Activated naive CD4-positive, alpha-beta T cell treated with anti-CD3 and anti-CD28 coated beads, Interleukin-2, amount 50 U/mL, for 72 hours (primary cell): ENCODE results near the gene RNF223. TPM values are rescaled to one million over a fixed set of nuclear protein-coding genes. Genes with fewer than 3 reads are reported as not detected.
"Not testable (repeated sequence)": the region's sequence is repeated elsewhere in the genome, so short reads cannot be mapped to it uniquely, and the experiment has no call there.

Experiments used
- ATAC-seq, 2 donors: fragments of 150-1000 bp; cut with Tn5 transposase; 2 replicates each; pipeline ENCODE4 v1.10.0; 2021; ENCODE audit warnings: mild to moderate bottlenecking in 2 of 2, moderate library complexity in 2 of 2
- DNase-seq, 2 donors: peaks; one replicate each; pipeline ENCODE4 v3.0.0; 2021 to 2022; ENCODE audit warnings: low spot score in 2 of 2
- H3K27ac Mint-ChIP-seq, 2 donors: one replicate each; pipeline ENCODE4 v1.8.0; 2022; ENCODE audit warnings: mild to moderate bottlenecking in 2 of 2, mixed read lengths in 2 of 2
- H3K36me3 Mint-ChIP-seq, 2 donors: one replicate each; pipeline ENCODE4 v1.8.0; 2022; ENCODE audit warnings: mixed read lengths in 2 of 2
- H3K9me3 Mint-ChIP-seq, 2 donors: one replicate each; pipeline ENCODE4 v1.8.0; 2022; ENCODE audit warnings: mixed read lengths in 2 of 2
- total RNA-seq, 2 donors: library from RNA; stranded (reverse); gene quantifications; one replicate each; pipeline ENCODE4 v1.2.3, GENCODE V29; 2022

The RNF223 gene
- total RNA-seq, 2 donors from 2014 or later = not detected

- no peaks in the 10 kb centered on the region for H3K36me3 Mint-ChIP-seq
- ATAC-seq (no peak), DNase-seq (no peak)
- no peaks in the 10 kb centered on the region for H3K9me3 Mint-ChIP-seq
- H3K27ac Mint-ChIP-seq = no peak overlapping the region
Measured at GRCh38 chr1:1037366-1038327, 36.5 kb downstream of the RNF223 start.

- Mint-ChIP-seq H3K9me3 (no peaks in the 10 kb centered on the region), H3K36me3 (no peaks in the 10 kb centered on the region), H3K27ac (no peak overlapping the region)
- DNase-seq (no peak), ATAC-seq (no peak)
Measured at GRCh38 chr1:1035291-1035943, 38.7 kb downstream of the RNF223 start.

- ATAC-seq = no peak
- Mint-ChIP-seq H3K36me3 (no peaks in the 10 kb centered on the region), H3K9me3 (no peaks in the 10 kb centered on the region), H3K27ac (no peak overlapping the region)
- no peak for DNase-seq
Measured at GRCh38 chr1:1034439-1034781, 39.7 kb downstream of the RNF223 start.

GRCh38 chr1:1033731-1034438, 40.2 kb downstream of the RNF223 start:
- Mint-ChIP-seq H3K9me3 (no peaks in the 10 kb centered on the region), H3K36me3 (no peaks in the 10 kb centered on the region), H3K27ac (no peak overlapping the region)
- ATAC-seq (peak; percentile 10 to 21), DNase-seq (no peak)

- no peaks in the 10 kb centered on the region for H3K36me3 Mint-ChIP-seq
- H3K27ac Mint-ChIP-seq = no peak overlapping the region
- DNase-seq (peak; percentile 95 to 99), ATAC-seq (peak; percentile 96)
- H3K9me3 Mint-ChIP-seq = no peaks in the 10 kb centered on the region
Measured at GRCh38 chr1:1033009-1033587, 41.0 kb downstream of the RNF223 start.

GRCh38 chr1:1032424-1032823, 41.7 kb downstream of the RNF223 start:
- Mint-ChIP-seq H3K27ac (peak overlapping the region; percentile 36 to 74), H3K9me3 (no peaks in the 10 kb centered on the region), H3K36me3 (no peaks in the 10 kb centered on the region)
- DNase-seq (no peak), ATAC-seq (no peak)

GRCh38 chr1:1031659-1032235, 42.4 kb downstream of the RNF223 start:
- Mint-ChIP-seq H3K9me3 (no peaks in the 10 kb centered on the region), H3K36me3 (no peaks in the 10 kb centered on the region), H3K27ac (peak overlapping the region in 1 of 2 donors; percentile 74)
- DNase-seq (no peak), ATAC-seq (no peak)

- H3K36me3 Mint-ChIP-seq, H3K9me3 Mint-ChIP-seq, H3K27ac Mint-ChIP-seq, ATAC-seq, DNase-seq: not testable (repeated sequence)
Measured at GRCh38 chr1:1030867-1031658, 43.0 kb downstream of the RNF223 start.

GRCh38 chr1:1027791-1028190, 46.3 kb downstream of the RNF223 start:
- DNase-seq = no peak
- no peak for ATAC-seq
- no peaks in the 10 kb centered on the region for H3K9me3 Mint-ChIP-seq
- no peak overlapping the region for H3K27ac Mint-ChIP-seq
- no peaks in the 10 kb centered on the region for H3K36me3 Mint-ChIP-seq

- Mint-ChIP-seq H3K36me3 (no peaks in the 10 kb centered on the region), H3K27ac (no peak overlapping the region)
Measured at GRCh38 chr1:1026599-1027413, 47.3 kb downstream of the RNF223 start.

GRCh38 chr1:1025730-1026129, 48.4 kb downstream of the RNF223 start:
- DNase-seq = no peak
- Mint-ChIP-seq H3K27ac (no peak overlapping the region), H3K36me3 (no peaks in the 10 kb centered on the region), H3K9me3 (no peaks in the 10 kb centered on the region)
- ATAC-seq = no peak

More at GRCh38 chr1:1026599-1027413, 47.3 kb downstream of the RNF223 start:
- no peak for ATAC-seq
- DNase-seq = no peak
- H3K9me3 Mint-ChIP-seq = no peaks in the 10 kb centered on the region

- no peak overlapping the region for H3K27ac Mint-ChIP-seq
- no peaks in the 10 kb centered on the region for H3K9me3 Mint-ChIP-seq
- no peak for ATAC-seq
- DNase-seq = no peak
- no peaks in the 10 kb centered on the region for H3K36me3 Mint-ChIP-seq
Measured at GRCh38 chr1:1024771-1025699, 49.1 kb downstream of the RNF223 start.

- H3K9me3 Mint-ChIP-seq = no peaks in the 10 kb centered on the region
- no peak for DNase-seq
- no peak overlapping the region for H3K27ac Mint-ChIP-seq
- no peaks in the 10 kb centered on the region for H3K36me3 Mint-ChIP-seq
- no peak for ATAC-seq
Measured at GRCh38 chr1:1024149-1024770, 49.8 kb downstream of the RNF223 start.

GRCh38 chr1:1023700-1024099, 50.4 kb downstream of the RNF223 start:
- DNase-seq (no peak), ATAC-seq (no peak)
- Mint-ChIP-seq H3K36me3 (no peaks in the 10 kb centered on the region), H3K9me3 (no peaks in the 10 kb centered on the region), H3K27ac (no peak overlapping the region)
